ENCODE results near the gene LRRC75A. TPM values are rescaled to one million over a fixed set of nuclear protein-coding genes. Genes with fewer than 3 reads are reported as not detected.

Gene LRRC75A
- total and polyA plus RNA-seq, 2 of the 8 experiments (the other 6 are each of a cell fraction or from before 2014, with no cell fraction given) = 9.7 to 9.9 TPM

GRCh38 chr17:16463358-16464302 lies 28.4 kb downstream of the LRRC75A start (continued):
- TF ChIP-seq HDAC2 (IDR thresholded peaks at IDR 0.05; ENCODE audit: borderline replicate concordance in 1 of 2, low read depth in 2 of 2, low read length in 2 of 2) (no peak), JUN (IDR thresholded peaks at IDR 0.05; ENCODE audit: low read depth, low read length) (no peak), EZH2 (IDR thresholded peaks at IDR 0.05; ENCODE audit: low read depth, low read length, severe bottlenecking) (no peak), USF2 (IDR thresholded peaks at IDR 0.05; ENCODE audit: low read length) (no peak), SIRT6 (IDR thresholded peaks at IDR 0.05; ENCODE audit: low read length) (no peak)

Measured in H1 (cell line).